GM19328 (cell line): ENCODE measurements around the gene FAM156B.
"Not testable (repeated sequence)": the region's sequence is repeated elsewhere in the genome, so short reads cannot be mapped to it uniquely, and the experiment has no call there.

ENCODE experiments used
- ATAC-seq: cut with Tn5 transposase; IDR thresholded peaks from one replicate; pipeline ENCODE4 v1.9.1; 2021; ENCODE audit warnings: mild to moderate bottlenecking, moderate library complexity; ENCODE audit not compliant: unreplicated experiment

FAM156B gene

DNA sequence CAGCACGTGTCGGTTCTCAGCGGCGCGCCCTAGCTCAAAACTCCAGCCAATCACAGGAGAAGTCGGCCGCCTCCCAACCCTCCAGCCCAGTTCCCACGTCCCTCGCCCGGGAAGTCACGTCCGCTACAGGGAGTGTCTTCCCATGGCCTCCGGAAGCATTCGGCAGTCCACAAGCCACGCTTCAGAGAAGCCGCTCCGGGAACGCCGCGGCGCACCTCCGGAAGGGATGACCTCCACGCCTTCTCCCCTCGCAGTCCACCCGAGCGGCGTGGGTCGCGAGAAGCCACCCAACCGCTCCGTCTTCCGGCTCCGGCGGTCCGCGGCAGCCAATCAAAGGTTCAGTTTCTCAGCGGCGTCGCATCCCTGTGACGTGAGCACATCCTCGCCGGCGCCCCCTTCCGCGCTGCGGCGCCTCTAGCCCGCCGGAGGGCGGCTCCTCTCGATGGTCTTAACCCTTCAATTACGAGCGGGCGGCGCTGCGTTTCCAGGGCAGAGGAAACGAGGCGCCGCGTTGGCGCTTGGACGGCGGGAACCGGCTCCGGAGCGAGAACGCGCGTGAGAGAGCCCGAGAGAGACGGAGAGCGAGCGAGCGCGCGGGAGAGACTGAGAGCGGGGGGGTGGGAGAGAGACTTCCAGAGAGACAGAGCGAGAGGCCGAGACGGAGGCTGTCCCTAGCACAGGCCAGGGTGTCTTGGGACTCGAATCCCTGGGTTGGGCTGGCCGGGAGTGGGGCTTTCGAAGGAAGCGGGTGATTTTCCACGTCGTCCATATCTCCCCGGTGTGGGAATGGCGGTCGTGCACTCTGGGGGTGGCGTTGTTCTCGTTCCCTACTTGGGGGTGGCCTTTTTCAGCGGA, at the start of gene FAM156B:
TSS of gene FAM156B (plus strand) at position 476 of the 855 bp plus-strand sequence. CDS start 9,896 bp downstream, outside the sequence.
- ATAC-seq, result peak; percentile 75

DNA sequence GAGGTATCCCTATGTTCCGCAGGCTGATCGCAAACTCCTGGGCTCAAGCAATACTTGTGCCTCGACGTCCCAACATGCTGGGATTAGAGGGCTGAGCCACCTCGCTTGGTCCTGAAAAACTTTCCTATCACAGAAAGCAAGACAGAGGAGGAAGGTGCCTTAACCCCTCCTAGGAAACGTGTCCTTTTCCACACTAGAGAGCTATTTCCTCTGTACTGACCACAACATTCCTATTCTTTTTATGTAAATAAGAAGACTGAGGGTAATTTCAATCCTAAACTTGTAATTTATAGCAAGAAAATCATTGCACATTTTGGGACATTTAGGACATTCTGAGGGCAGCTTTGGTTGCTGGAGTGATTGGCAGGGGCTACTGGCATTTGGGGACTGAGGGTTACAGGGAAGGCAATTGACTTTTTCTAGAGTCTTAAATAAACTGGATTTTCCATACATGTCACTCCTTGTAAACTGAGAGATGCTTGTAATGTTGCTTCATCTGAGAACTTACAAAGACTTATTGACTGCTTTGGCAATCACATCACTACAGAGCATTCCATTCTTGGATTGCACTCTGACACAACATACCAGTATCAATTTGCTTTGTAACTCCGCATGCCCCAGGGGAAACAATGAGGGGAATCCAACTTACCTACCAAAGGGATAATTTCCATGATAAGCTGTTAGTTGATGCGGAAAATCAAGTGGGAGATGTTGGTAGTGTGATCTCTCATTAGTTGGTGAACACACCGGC, 44.8 kb upstream of the FAM156B start:
- no peak for ATAC-seq

DNA sequence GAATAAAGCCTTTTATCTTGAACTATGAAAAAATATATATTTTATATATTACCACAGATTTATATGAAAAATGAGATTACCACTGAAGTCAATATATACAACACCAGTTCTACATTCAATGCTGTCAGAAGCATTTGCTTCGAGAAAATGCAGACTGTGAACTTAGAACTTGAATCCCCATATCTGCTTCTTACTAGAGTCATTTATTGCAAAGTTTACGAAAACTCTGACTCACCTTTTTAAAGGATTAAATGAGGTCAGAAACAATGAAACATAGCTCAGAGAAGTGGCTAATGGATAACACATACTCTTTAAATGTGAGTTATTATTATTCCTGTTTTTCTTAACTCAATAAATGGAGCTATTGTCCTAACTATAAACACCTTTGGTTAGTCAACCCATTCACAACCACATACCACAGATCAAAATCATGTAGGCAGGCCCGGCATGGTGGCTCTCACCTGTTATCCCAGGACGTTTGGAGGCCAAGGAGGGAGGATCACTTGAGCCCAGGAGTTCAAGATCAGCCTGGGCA, 40.1 kb upstream of the FAM156B start:
- ATAC-seq, result not testable (repeated sequence)

DNA sequence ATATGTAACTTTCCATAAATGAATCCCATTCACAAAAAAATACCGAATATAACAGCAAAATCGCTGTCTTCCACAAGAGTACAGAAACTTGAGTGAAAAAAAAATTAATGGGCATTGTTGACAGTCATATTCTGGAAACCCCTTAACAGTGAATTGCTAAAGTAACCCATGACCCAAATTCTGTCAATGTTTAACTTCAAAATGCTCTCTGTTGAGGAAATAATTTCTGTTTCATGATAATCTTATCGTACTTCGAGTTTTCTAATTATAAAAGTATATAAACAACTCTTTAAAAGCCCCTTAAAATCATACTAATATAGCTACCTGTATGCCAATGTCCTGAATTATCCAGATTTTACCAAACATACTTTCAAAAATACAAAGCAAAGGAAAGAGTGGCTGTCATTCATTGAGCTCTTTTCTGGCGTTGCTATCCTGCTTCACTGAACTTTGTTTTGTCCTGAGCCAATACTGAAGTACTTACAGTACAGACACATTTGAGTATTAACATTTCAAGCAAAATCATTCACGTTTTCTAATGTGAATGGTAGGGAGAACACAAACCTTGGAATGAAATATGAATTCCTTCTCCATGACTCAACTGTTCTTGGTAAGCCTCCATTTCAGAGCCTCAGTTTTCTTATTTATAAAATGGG, 31.7 kb upstream of the FAM156B start:
- no peak for ATAC-seq

- ATAC-seq, result no peak
These were observed 29.4 kb upstream of the FAM156B start, which contains the start of gene XAGE3 for GRCh38 chrX:52867610-52868348. Gene XAGE3 (minus strand): TSS chrX:52868083. CDS start chrX:52867133, 950 bp downstream.

DNA sequence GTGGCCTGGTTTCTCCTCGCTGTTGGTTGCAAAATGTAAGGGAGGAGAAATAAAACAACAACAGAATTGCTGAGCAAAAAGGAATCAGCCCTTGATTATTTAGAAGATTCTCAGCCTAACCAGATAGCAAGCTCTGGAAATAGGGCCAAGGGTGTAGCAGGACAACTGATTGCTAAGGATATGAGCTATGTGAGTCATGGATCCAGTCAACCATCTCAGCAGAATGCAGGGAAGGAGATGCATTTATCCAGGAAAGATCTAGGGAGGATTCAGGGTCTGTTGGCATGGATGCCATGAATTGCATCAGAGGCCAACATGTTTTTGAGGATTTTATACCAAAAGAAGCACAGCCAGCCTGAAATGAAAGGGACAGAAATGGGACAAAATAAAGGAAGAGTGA, 27.1 kb upstream of the FAM156B start:
- ATAC-seq, result no peak

GRCh38 chrX:52873825-52874224, 23.3 kb upstream of the FAM156B start:
- ATAC-seq, result not testable (repeated sequence)

- ATAC-seq, result no peak
These were observed 22.5 kb upstream of the FAM156B start for GRCh38 chrX:52874661-52875060.

DNA sequence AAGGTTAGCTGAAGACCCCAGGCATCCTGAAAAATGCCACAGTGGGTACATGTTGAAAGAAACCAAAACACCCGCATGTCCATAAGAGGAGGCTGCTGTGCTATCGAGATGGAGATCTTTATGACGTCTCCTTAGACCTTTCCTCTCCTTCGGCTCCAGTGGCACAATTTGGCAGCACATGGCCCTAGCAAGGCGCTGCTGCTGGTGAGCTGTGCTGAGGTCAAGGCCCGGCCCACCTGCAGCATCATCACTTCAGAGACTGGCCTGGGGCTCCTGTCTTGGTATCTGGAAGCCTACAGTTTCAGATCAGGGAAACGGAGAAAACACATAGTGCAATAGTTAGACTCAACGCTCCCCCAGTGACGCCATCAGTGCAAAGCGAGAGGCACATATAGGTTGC, 21.7 kb upstream of the FAM156B start:
- not testable (repeated sequence) for ATAC-seq

DNA sequence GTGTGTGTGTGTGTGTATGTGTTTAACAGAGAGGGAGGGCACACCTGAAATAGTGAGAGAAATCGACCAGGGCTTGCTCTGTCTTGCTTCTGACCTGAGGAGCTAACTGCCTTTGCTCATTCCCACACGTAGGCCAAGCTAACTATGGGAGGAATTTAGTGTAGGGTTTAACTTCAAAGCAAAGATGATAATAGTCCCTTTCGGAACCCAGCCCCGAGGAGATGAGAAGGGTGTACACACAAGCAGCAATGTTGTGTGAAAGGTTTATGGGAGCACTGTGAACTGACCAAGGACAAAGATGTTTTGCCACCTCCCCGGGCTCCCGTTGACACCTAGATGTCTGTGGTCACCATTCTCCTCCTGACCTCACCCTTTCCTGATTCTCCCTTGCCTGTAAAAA, 20.7 kb upstream of the FAM156B start:
- not testable (repeated sequence) for ATAC-seq

GRCh38 chrX:52887459-52887858, 9.7 kb upstream of the FAM156B start:
- not testable (repeated sequence) for ATAC-seq

DNA sequence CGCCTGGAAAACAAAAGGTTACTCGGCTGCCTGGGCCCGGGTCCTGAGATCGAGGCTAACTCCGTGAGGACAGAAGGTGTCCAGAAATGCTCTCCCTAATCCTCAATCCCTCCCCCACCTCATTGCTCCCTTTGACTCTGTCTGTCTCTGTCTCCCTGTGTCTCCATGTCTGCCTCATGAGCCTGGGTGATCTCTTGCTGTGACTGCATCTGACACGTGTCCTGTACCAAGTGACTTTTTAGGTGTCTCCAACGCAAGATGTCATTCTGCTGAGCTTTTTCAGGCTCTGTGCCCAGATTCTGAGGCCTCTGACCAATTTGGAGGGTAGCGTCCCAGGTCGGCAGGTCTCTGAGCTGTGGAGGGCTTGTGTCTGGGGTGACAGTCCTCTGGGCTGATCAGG, 9.0 kb upstream of the FAM156B start:
- not testable (repeated sequence) for ATAC-seq

- peak; percentile 22 for ATAC-seq
These were observed 692 bp upstream of the FAM156B start for GRCh38 chrX:52896438-52896837.

DNA sequence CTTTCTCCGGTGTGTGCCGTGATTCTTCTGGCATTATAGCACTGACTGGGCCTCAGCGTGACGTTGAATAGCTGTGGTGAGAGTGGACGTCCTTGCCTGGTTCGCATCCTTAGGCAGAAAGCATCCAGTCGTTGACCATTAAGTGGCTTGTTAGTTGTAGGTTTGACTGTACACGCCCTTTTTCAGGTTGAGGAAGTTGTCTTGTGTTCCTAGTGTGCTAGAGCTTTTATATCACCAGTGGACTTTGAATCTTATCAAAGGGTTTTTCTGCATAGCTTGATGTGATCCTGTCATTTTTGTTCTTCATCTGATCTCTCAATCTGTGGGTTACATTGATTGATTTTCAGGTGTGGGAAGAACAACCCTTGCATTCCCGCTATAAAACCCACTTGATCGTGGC, 8.4 kb downstream of the FAM156B start:
- not testable (repeated sequence) for ATAC-seq

DNA sequence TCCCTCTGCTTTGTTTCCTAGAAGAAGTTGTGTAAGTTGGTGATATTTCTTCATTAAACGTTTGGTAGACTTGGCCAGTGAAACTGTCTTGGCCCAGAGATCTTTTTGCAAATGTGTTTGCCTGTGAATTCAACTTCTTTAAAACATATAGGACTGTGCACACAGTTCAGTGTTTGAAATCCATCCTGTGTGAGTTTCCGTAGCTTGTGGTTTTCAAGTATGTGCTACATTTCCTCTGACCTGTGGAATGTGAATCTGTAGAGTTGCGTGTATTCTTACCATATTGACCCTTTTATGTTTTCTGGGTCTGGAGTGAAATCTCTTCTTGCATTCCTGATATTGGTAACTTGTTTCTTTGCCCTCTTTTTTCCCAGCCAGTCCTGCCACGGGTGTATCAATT, 8.9 kb downstream of the FAM156B start:
- not testable (repeated sequence) for ATAC-seq

GRCh38 chrX:52907137-52907536, 10.0 kb downstream of the FAM156B start:
- not testable (repeated sequence) for ATAC-seq

DNA sequence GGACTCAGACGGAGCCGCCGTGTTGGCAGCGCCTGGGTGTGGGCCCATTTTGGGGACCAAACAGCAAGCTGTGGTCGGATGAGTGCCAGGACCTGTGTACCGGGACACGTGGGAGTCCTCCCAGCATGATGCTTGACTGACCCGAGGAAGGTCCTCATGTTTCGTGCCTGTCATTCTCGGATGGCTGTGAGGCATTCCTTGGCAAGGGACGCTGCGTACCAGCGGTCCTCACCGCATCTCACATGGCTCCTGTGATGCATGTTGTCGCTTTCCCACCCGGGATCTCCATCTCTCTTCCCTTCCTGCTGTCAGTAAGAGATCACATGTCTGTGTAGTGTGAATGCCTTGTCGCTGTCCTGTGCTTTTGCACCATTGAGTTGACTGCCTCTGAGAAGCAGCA, 10.8 kb downstream of the FAM156B start:
- ATAC-seq, result not testable (repeated sequence)

- not testable (repeated sequence) for ATAC-seq
These were observed 12.3 kb downstream of the FAM156B start for GRCh38 chrX:52909313-52909969.

- ATAC-seq, result not testable (repeated sequence)
These were observed 16.6 kb downstream of the FAM156B start for GRCh38 chrX:52913681-52914080.

DNA sequence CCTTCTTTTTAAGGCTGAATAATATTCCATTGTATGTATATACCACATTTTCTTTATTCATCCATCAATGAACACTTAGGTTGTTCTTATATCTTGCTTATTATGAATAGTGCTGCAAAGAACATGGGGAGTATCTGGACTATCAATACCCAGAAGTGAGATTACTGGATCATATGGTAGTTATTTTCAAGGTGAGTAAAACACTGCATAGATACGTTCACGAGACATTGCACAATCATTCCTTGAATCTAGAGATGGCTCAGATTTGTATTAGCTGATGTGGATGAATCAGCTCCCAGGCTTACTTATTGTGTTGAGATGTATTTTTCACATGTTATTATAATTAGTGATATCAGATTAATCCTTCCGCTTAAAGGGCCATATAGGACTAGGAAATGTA, 17.6 kb downstream of the FAM156B start:
- not testable (repeated sequence) for ATAC-seq
